Thyroid gland (tissue), 4 donors: ENCODE data around the gene MYL10.

Source experiments
- CTCF ChIP-seq, 6 experiments: fragments of 200-600 bp in 3 of 6; fragments of 450-650 bp in 3 of 6; sonication (generic) in 3 of 6; IDR thresholded peaks; one replicate each; pipeline ENCODE4 v1.5.1; 2016 to 2019; ENCODE audit warnings: antibody characterized with exemption in 6 of 6, mild to moderate bottlenecking in 2 of 6, inconsistent platforms in 1 of 6, moderate library complexity in 1 of 6
- POLR2A ChIP-seq, 2 donors: fragments of 450-650 bp; IDR thresholded peaks; one replicate each; pipeline ENCODE4 v1.6.1; 2017; ENCODE audit warnings: antibody characterized with exemption in 2 of 2, mild to moderate bottlenecking in 2 of 2, moderate library complexity in 1 of 2

GRCh38 chr7:101575168-101575567 is 53.9 kb downstream of the MYL10 start:
- no peak for TF ChIP-seq CTCF (IDR thresholded peaks at IDR 0.05)
- TF ChIP-seq POLR2A (IDR thresholded peaks at IDR 0.05): no peak
